G401 (cell line): ENCODE measurements around the gene RAB27B. TPM values are rescaled to one million over a fixed set of nuclear protein-coding genes. Genes with fewer than 3 reads are reported as not detected.
"Not testable (repeated sequence)": the region's sequence is repeated elsewhere in the genome, so short reads cannot be mapped to it uniquely, and the experiment has no call there.

Experiments used
- DNase-seq: peaks from one replicate; pipeline ENCODE4 v3.0.0-alpha.2; 2015; ENCODE audit warnings: low spot score
- in situ Hi-C: cut with HindIII; loops from 2 replicates; pipeline ENCODE4 v1.10.0; 2016; ENCODE audit warnings: low sequenced_read_pairs, mixed read lengths
- total RNA-seq: library from RNA; depleted of rRNA; stranded (reverse); fragments of >200 nt; shearing (Covaris generic); gene quantifications from 2 replicates; pipeline ENCODE4 v1.2.3, GENCODE V29; 2014; rRNA removed

The RAB27B gene, protein sequence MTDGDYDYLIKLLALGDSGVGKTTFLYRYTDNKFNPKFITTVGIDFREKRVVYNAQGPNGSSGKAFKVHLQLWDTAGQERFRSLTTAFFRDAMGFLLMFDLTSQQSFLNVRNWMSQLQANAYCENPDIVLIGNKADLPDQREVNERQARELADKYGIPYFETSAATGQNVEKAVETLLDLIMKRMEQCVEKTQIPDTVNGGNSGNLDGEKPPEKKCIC
- not detected in 2 replicates for total RNA-seq

GRCh38 chr18:54828281-54828881 lies at the start of gene RAB27B:
RAB27B (plus strand) TSS chr18:54828477; CDS start chr18:54877586, 49,109 bp downstream.
- in situ Hi-C loops, result no loop called here

GRCh38 chr18:54780285-54780861 lies 47.9 kb upstream of the RAB27B start:
- in situ Hi-C loops, result no loop called here
- DNase-seq, result no peak

More at GRCh38 chr18:54828281-54828881, at the start of gene RAB27B:
- DNase-seq, result peak; percentile 59

- no peak for DNase-seq
- in situ Hi-C loops, result no loop called here
These were observed 47.3 kb upstream of the RAB27B start for GRCh38 chr18:54780970-54781369.

DNA sequence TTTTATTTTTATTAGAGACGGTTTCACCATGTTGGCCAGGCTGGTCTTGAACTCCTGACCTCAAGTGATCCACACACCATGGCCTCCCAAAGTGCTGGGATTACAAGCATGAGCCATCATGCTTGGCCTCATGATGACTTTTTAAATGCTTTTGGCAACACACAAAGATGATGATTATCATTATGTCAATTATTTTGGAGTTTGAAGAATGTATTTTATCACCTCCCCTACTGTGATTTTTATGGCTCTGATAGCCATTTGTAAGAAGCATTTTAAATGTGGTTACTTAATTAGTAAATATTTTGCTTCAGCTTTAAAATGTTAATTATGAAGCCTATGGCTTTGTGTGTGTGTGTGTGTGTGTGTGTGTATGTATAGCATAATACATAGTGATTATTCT lies 45.1 kb upstream of the RAB27B start:
- DNase-seq, result no peak
- in situ Hi-C loops, result no loop called here

DNA sequence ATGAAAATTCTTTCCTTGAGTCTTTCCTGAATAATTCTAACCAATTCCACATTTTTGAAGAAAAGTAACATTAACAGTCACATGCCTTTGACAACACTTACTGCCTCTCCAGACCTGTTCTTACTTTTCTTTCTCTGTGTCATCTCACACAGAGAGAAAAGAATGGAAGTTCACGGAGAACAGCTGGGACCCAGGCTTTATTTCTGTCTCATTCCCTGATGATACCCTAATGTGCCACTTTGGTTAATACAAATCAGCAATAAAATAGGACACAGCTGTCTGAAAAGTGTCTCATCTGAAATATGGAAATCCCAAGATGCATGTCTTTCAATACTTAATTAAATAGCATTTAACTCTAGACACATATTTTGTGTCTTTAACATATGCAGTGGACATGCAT lies 42.1 kb upstream of the RAB27B start:
- in situ Hi-C loops, result no loop called here
- DNase-seq, result no peak

- in situ Hi-C loops, result no loop called here
These were observed 41.2 kb upstream of the RAB27B start for GRCh38 chr18:54787121-54787520.

DNA sequence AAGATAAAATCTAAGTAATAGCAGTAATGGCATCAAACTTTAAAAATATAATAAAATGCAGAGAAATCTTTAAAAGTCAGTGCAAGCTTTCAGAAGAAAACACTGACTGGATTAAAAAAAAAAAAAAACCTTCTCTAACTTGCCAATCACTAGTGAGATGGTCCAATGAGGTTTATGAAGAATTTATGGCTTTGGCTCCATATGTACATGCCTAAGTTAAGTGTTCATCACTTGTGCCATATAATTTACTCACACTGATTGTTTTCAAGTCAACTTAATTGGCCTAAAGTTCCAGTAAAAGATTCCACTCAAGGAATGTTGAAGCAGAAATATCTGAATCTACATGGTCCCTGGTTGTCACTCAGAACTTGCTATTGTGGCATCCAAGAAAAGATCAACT lies 40.7 kb upstream of the RAB27B start:
- no peak for DNase-seq
- in situ Hi-C loops, result no loop called here

More at GRCh38 chr18:54787121-54787520, 41.2 kb upstream of the RAB27B start:
- peak; percentile 11 for DNase-seq

- in situ Hi-C loops, result no loop called here
- no peak for DNase-seq
These were observed 38.2 kb upstream of the RAB27B start for GRCh38 chr18:54790109-54790508.

- DNase-seq, result no peak
- in situ Hi-C loops, result no loop called here
These were observed 36.6 kb upstream of the RAB27B start for GRCh38 chr18:54791657-54792056.

DNA sequence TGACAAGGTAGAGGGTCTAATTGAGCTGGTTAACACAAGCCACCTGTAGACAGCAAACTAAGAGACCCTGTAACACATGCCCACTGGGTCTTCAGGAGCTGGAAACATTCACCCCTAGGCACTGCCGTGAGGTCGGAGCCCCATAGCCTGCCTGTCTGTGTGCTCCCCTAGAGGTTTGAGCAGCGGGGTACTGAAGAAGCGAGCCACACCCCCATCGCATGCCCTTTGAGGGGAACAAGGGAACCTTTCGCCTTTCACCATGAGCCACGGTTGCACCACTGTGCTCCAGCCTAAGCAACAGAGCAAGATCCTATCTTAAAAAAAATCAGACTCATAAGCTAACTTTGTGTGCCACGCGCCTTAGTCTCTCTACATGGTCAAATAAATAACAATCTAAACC lies 36.2 kb upstream of the RAB27B start:
- in situ Hi-C loops, result no loop called here
- DNase-seq, result no peak

GRCh38 chr18:54794823-54795222 lies 33.5 kb upstream of the RAB27B start:
- in situ Hi-C loops, result no loop called here
- no peak for DNase-seq

- no peak for DNase-seq
- in situ Hi-C loops, result no loop called here
These were observed 30.1 kb upstream of the RAB27B start for GRCh38 chr18:54798186-54798585.

GRCh38 chr18:54801374-54801773 lies 26.9 kb upstream of the RAB27B start:
- in situ Hi-C loops, result no loop called here

DNA sequence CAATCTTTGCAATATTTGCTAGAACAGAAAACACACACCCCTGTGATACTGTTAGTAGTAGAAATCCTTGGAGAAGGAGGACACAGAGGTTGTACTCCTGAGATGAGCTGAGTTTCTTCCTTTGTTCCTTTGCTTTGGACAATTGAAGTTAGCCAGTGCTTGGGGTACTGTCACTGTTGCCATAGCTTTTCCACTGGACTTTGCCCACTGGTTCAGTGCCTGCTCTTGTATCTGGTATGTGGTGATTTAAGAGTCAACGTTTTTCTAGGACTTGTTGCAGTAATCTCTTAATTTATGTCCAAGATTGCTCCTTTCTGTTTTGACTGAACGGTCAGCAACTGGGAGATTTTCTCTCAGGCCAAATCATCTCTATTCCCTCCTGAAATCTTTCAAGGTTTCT lies 26.1 kb upstream of the RAB27B start:
- in situ Hi-C loops, result no loop called here
- DNase-seq, result no peak

More at GRCh38 chr18:54801374-54801773, 26.9 kb upstream of the RAB27B start:
- DNase-seq, result no peak

DNA sequence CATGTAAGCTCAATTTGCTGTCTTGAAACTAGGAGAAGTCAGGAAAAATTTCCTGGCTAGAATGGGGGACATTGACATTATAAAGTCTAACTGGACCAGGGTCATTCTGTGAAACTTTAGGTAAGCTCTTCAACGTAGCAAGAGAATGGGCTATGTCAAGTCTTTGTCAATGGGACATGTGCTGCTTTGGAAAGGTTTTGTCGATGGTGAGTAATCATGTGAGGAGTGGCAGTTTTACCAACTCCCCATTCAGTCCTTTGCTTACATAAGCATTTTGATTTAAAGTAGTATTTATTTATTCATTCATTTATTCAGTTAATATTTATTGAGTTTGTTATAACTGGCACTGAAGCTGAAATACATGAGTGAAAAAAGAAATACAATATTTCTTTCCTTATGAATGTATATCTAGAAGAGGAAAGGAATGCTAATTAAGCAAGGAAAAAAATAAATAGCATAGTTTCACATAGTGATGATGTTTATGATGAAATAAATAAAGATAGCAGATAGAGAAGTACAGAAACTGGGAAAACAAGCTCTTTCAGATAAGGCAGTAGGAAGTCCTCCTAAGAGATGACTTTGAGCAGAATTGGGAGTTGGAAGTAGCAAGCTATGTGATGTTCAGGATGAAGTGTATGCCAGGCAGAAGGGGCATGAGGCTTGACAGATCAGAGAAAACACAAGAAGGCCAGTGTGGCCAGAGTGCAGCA lies 25.4 kb upstream of the RAB27B start:
- no peak for DNase-seq
- in situ Hi-C loops, result no loop called here

GRCh38 chr18:54805571-54806334 lies 22.5 kb upstream of the RAB27B start:
- in situ Hi-C loops, result no loop called here
- no peak for DNase-seq

- in situ Hi-C loops, result no loop called here
- DNase-seq, result no peak
These were observed 21.8 kb upstream of the RAB27B start for GRCh38 chr18:54806526-54806925.

GRCh38 chr18:54807303-54807702 lies 21.0 kb upstream of the RAB27B start:
- in situ Hi-C loops, result no loop called here
- DNase-seq, result no peak

DNA sequence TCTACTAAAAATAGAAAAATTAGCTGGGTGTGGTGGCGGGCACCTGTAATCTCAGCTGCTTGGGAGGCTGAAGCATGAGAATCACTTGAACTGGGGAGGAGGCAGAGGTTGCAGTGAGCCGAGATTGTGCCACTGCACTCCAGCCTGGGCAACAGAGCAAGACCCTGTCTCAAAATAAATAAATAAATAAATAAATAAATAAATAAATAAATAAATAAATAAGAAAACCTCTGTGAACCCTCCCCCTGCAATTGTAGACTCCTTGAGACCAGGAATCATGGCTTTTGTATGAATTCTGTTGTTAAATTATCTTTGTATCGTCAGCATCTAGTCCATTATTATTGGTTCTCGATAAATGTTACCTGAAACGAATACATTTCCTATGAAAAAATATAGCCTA lies 17.6 kb upstream of the RAB27B start:
- in situ Hi-C loops, DNase-seq: not testable (repeated sequence)
